ENCODE measurements around the gene FMNL2.

The FMNL2 gene

DNA sequence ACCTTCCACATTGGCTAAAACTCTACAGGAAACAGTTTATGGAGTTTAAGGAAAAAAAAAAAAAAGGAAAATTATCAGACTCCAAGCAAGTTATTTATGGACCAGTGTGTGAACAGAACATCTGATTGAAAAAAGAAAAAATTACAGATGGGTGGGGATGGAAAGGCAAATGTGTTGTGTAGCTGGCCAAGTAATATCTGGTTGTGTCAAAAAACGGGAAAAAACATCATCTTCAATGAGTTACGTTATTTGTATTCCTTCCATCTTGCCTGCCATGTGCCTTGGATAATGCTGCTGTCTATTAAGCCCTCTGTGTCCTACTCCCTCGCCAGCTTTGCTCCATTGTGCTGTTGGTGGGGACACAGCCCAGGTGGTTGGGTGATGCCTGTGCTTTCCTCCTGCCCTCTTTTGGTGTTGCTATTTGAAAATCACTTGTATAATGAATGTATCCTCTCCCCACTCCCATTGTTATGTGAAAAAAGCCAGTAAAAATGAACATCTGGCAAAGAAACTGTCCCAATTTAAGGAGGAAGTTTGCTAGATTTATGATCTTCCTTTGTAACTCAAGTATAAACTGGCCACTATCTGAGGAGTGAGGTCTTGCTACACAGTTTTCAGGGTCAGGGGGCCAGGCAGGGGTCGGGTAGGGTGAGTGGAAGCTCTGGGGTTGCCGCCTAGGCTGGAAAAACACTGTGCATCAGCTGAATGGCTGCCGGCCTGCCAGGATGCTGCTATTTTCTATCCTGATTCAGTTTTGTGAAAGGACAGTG is 155.9 kb downstream of the FMNL2 start:
- peak; percentile 27 for DNase-seq (ENCODE audit: low read depth)
- TF ChIP-seq, protein P1, sequence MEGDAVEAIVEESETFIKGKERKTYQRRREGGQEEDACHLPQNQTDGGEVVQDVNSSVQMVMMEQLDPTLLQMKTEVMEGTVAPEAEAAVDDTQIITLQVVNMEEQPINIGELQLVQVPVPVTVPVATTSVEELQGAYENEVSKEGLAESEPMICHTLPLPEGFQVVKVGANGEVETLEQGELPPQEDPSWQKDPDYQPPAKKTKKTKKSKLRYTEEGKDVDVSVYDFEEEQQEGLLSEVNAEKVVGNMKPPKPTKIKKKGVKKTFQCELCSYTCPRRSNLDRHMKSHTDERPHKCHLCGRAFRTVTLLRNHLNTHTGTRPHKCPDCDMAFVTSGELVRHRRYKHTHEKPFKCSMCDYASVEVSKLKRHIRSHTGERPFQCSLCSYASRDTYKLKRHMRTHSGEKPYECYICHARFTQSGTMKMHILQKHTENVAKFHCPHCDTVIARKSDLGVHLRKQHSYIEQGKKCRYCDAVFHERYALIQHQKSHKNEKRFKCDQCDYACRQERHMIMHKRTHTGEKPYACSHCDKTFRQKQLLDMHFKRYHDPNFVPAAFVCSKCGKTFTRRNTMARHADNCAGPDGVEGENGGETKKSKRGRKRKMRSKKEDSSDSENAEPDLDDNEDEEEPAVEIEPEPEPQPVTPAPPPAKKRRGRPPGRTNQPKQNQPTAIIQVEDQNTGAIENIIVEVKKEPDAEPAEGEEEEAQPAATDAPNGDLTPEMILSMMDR (conservative IDR thresholded peaks at IDR 0.05; ENCODE audit: control insufficient read depth, insufficient read depth, low read depth, low read length) = no peak
- H3K4me3 ChIP-seq (ENCODE audit: control insufficient read depth, low read depth, low read length) = no peak overlapping the region

DNA sequence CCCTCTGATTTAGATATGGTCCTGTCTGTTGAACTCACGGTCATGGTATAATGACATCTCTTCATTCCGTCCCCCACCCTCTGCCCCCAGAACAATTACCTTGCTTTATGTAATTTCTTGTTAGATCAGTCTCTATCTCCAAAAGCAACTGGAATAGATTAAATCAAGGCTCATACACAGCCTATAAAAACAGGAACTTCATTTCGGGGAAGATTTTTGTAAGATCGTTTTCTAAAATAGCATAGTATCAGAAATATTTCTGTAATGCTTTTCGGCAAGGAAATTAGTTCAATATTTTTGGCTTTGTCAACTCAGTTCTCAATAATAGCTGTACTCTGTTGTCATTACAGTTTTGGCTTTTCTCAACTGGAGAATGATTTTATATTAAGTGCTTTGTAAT is 157.2 kb downstream of the FMNL2 start:
- TF ChIP-seq, protein P1 (conservative IDR thresholded peaks at IDR 0.05; ENCODE audit: control insufficient read depth, insufficient read depth, low read depth, low read length) = no peak
- no peak for DNase-seq (ENCODE audit: low read depth)
- no peak overlapping the region for H3K4me3 ChIP-seq (ENCODE audit: control insufficient read depth, low read depth, low read length)

GRCh38 chr2:152492911-152493310 is 157.9 kb downstream of the FMNL2 start:
- no peak overlapping the region for H3K4me3 ChIP-seq (ENCODE audit: control insufficient read depth, low read depth, low read length)
- no peak for DNase-seq (ENCODE audit: low read depth)
- TF ChIP-seq, protein P1 (conservative IDR thresholded peaks at IDR 0.05; ENCODE audit: control insufficient read depth, insufficient read depth, low read depth, low read length) = no peak

- no peak for DNase-seq (ENCODE audit: low read depth)
- TF ChIP-seq, protein P1 (conservative IDR thresholded peaks at IDR 0.05; ENCODE audit: control insufficient read depth, insufficient read depth, low read depth, low read length) = no peak
Measured at GRCh38 chr2:152493417-152493816, 158.4 kb downstream of the FMNL2 start.

GRCh38 chr2:152493945-152494528 is 159.1 kb downstream of the FMNL2 start:
- no peak overlapping the region for H3K4me3 ChIP-seq (ENCODE audit: control insufficient read depth, low read depth, low read length)
- TF ChIP-seq, protein P1 (conservative IDR thresholded peaks at IDR 0.05; ENCODE audit: control insufficient read depth, insufficient read depth, low read depth, low read length) = no peak
- no peak for DNase-seq (ENCODE audit: low read depth)

More at GRCh38 chr2:152493417-152493816, 158.4 kb downstream of the FMNL2 start:
- no peak overlapping the region for H3K4me3 ChIP-seq (ENCODE audit: control insufficient read depth, low read depth, low read length)

DNA sequence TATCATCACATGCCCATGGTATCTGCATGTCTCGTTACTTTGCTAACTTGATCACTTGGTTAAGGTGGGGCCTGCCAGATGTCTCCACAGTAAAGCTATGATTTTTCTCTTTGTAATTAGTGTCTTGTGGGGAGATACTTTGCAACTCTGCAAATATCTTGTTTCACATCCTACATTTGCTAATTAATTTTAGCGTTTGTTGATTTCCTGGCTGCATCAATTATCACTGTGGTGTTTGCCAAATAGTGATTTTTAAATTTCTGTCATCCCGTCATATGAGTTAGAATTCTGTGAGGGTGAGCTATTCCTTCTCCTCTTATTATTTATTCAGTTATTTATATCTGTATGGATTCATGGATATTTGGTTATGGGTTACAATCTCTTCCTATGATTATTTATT is 161.4 kb downstream of the FMNL2 start:
- TF ChIP-seq, protein P1 (conservative IDR thresholded peaks at IDR 0.05; ENCODE audit: control insufficient read depth, insufficient read depth, low read depth, low read length) = no peak
- H3K4me3 ChIP-seq (ENCODE audit: control insufficient read depth, low read depth, low read length) = no peak overlapping the region
- no peak for DNase-seq (ENCODE audit: low read depth)

Measured in fibroblast of mammary gland (primary cell).